ENCODE data around the gene TTC31.
"Not testable (repeated sequence)": the region's sequence is repeated elsewhere in the genome, so short reads cannot be mapped to it uniquely, and the experiment has no call there.

GRCh38 chr2:74470742-74471141 is 12.1 kb upstream of the TTC31 start:
- not testable (repeated sequence) for TF ChIP-seq TAF1, POLR2A, POLR2AphosphoS5, SPI1 (IDR thresholded peaks at IDR 0.05; ENCODE audit: low read depth, low read length)
